ENCODE data around the gene TASOR.

The TASOR gene

GRCh38 chr3:56677286-56677685, 5.8 kb downstream of the TASOR start:
- DNase-seq (ENCODE audit: low read depth) = no peak
- H3K4me3 ChIP-seq (ENCODE audit: low read depth, low read length) = no peak overlapping the region

DNA sequence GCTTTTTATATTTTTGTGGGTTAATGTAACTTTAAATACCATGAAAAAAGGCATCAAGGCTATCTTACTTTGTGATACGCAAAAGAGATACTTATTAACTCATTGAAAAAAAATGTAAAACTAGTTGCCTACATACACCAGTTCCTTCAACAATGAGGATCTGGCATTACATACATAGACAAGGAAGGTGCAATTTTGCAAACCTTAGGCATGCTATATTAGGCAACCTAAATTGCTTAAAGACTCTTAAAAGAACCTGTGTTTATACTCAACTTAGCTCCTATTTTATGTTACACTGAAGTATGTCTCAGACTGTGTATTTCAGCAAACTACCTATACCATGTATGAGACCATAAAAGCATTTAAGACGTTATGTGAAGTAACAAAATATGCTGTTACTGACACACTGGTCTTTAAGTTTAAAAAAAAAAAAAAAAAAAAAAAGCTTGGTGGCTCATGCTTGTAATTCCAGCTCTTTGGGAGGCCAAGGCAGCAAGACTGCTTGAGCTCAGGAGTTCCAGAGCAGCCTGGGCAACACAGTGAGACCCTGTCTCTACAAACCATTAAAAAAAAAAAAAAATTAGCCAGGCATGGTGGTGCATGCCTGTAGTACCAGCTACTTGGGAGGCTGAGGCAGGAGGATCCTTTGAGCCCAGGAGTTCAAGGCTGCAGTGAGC, 9.1 kb downstream of the TASOR start:
- TF ChIP-seq MAX (IDR thresholded peaks at IDR 0.05; ENCODE audit: low read depth, low read length) = no peak
- TF ChIP-seq, protein P1, sequence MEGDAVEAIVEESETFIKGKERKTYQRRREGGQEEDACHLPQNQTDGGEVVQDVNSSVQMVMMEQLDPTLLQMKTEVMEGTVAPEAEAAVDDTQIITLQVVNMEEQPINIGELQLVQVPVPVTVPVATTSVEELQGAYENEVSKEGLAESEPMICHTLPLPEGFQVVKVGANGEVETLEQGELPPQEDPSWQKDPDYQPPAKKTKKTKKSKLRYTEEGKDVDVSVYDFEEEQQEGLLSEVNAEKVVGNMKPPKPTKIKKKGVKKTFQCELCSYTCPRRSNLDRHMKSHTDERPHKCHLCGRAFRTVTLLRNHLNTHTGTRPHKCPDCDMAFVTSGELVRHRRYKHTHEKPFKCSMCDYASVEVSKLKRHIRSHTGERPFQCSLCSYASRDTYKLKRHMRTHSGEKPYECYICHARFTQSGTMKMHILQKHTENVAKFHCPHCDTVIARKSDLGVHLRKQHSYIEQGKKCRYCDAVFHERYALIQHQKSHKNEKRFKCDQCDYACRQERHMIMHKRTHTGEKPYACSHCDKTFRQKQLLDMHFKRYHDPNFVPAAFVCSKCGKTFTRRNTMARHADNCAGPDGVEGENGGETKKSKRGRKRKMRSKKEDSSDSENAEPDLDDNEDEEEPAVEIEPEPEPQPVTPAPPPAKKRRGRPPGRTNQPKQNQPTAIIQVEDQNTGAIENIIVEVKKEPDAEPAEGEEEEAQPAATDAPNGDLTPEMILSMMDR (IDR thresholded peaks at IDR 0.05; ENCODE audit: low read depth, low read length) = no peak
- no peak for TF ChIP-seq MYC (IDR thresholded peaks at IDR 0.05; ENCODE audit: low read depth, low read length)
- no peak for TF ChIP-seq POLR2A (IDR thresholded peaks at IDR 0.05; ENCODE audit: extremely low read depth, insufficient read length)
- no peak overlapping the region for H3K4me3 ChIP-seq (ENCODE audit: low read depth, low read length)
- no peak for DNase-seq (ENCODE audit: low read depth)

More at GRCh38 chr3:56677286-56677685, 5.8 kb downstream of the TASOR start:
- no peak for TF ChIP-seq MYC (IDR thresholded peaks at IDR 0.05; ENCODE audit: low read depth, low read length)
- TF ChIP-seq, protein P1 (IDR thresholded peaks at IDR 0.05; ENCODE audit: low read depth, low read length) = no peak
- no peak for TF ChIP-seq POLR2A (IDR thresholded peaks at IDR 0.05; ENCODE audit: extremely low read depth, insufficient read length)
- no peak for TF ChIP-seq MAX (IDR thresholded peaks at IDR 0.05; ENCODE audit: low read depth, low read length)

DNA sequence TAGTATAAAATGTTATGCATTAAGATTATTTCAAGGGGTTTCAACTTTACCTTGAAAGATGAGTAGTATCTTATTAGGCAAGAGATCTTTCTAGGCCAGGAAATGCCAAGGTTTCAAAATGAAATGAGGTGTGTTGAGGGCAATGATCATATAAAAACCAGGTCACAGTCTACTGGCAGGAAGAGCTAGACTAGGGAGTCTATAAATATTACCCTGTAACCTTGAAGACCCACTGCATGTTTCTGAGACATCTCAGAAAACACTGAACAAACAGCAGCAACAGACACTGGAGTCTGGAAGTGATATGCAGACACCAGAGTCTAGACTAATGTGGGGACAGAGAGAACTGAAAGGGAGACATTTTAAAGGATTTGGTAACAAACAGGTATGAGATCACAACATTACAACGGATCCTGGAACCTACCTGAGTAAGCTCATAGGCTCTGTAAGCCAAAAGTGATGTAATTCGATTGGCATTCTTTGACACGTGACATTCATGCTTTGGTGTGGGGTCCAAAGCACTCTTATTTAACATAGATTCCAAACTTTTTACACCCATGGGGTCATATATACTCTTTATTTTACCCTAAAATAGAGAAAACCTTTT, 15.0 kb downstream of the TASOR start:
- no peak overlapping the region for H3K4me3 ChIP-seq (ENCODE audit: low read depth, low read length)
- DNase-seq (ENCODE audit: low read depth) = no peak
- TF ChIP-seq POLR2A (IDR thresholded peaks at IDR 0.05; ENCODE audit: extremely low read depth, insufficient read length) (no peak), MAX (IDR thresholded peaks at IDR 0.05; ENCODE audit: low read depth, low read length) (no peak)

- DNase-seq (ENCODE audit: low read depth) = no peak
- TF ChIP-seq MAX (IDR thresholded peaks at IDR 0.05; ENCODE audit: low read depth, low read length) = no peak
- TF ChIP-seq MYC (IDR thresholded peaks at IDR 0.05; ENCODE audit: low read depth, low read length) = no peak
- no peak for TF ChIP-seq POLR2A (IDR thresholded peaks at IDR 0.05; ENCODE audit: extremely low read depth, insufficient read length)
- TF ChIP-seq, protein P1 (IDR thresholded peaks at IDR 0.05; ENCODE audit: low read depth, low read length) = no peak
- H3K4me3 ChIP-seq (ENCODE audit: low read depth, low read length) = no peak overlapping the region
These were observed 18.2 kb downstream of the TASOR start for GRCh38 chr3:56664823-56665222.

DNA sequence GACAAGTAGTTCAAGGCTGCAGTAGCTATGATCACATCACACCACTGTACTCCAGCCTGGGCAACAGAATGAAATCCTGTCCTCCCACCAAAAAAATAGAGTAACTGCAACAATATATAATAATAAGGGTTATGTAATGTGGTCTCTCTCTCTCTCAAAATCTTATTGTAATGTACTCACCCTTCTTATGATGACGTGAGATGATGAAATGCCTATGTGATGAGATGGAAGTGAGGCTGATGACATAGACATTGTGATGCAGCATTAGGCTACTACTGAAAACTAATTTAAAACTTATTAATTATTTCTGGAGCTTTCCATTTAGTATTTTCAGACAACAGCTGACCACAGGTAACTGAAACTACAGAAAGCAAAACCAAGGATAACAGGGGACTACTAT, 27.4 kb downstream of the TASOR start:
- DNase-seq (ENCODE audit: low read depth) = no peak
- TF ChIP-seq, protein P1 (IDR thresholded peaks at IDR 0.05; ENCODE audit: low read depth, low read length) = no peak
- no peak for TF ChIP-seq MYC (IDR thresholded peaks at IDR 0.05; ENCODE audit: low read depth, low read length)
- TF ChIP-seq MAX (IDR thresholded peaks at IDR 0.05; ENCODE audit: low read depth, low read length) = no peak
- TF ChIP-seq POLR2A (IDR thresholded peaks at IDR 0.05; ENCODE audit: extremely low read depth, insufficient read length) = no peak
- H3K4me3 ChIP-seq (ENCODE audit: low read depth, low read length) = no peak overlapping the region

DNA sequence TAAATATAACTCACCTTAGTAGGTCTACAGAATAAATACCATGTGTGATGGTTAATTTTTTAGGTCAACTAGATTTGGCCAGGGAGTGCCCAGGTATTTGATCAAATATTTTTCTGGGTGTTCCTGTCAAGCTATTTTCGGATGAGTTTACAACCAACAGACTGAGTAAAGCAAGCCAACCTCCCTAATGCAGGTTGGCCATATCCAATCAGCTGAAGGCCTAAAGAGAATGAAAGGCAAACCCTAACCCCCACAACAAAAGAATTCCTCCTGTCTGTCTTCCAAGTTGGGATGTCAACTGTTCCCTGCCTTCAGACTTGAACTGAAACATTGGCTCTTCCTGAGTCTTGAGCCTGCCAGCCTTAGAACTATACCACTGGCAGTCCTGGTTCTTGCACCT, 28.6 kb downstream of the TASOR start:
- TF ChIP-seq MAX (IDR thresholded peaks at IDR 0.05; ENCODE audit: low read depth, low read length) (no peak), POLR2A (IDR thresholded peaks at IDR 0.05; ENCODE audit: extremely low read depth, insufficient read length) (no peak), MYC (IDR thresholded peaks at IDR 0.05; ENCODE audit: low read depth, low read length) (no peak)
- TF ChIP-seq, protein P1 (IDR thresholded peaks at IDR 0.05; ENCODE audit: low read depth, low read length) = no peak
- H3K4me3 ChIP-seq (ENCODE audit: low read depth, low read length) = no peak overlapping the region
- DNase-seq (ENCODE audit: low read depth) = no peak

Data from NB4 (cell line).